ENCODE data around the gene TNFRSF4.
A peak's percentile ranks its signal among the peaks of the same experiment; 100 is the strongest.

Gene TNFRSF4

DNA sequence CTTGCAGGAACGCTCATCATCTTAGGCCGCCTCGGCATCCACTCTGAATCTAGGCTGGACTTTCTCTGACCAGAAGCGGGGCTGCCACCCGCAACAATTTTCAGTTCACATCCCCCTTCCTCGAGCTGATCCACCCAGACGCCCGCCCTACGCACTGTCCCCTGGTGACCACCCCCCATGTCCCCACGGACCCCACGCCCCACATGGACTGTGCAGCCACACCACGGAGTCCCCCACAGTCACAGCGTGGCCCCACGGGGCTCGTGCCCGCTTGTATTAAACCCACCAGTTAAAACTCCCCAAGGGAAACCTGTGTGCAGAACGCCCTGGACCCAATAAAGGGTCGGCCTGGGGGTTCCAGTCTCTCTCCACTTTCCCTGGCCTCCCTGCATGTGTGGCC, 45.6 kb upstream of the TNFRSF4 start:
- no peak overlapping the region for H4K5ac ChIP-seq (ENCODE audit: low read length)
- no peaks in the 10 kb centered on the region for H3K79me2 ChIP-seq (ENCODE audit: control insufficient read depth, insufficient read depth, low read length)
- H2BK15ac ChIP-seq (replicated peaks; ENCODE audit: low read depth) = no peak overlapping the region
- no CpG with 5 or more reads among the region's 18 CpGs for WGBS (ENCODE audit: extremely low coverage, insufficient coverage, low lambda C conversion rate)
- no peak for DNase-seq
- H3K56ac ChIP-seq (ENCODE audit: low read length) = no peak overlapping the region
- H2AK5ac ChIP-seq (ENCODE audit: low read length) = no peak overlapping the region
- peaks cover 20% of the 10 kb centered on the region for H3K36me3 ChIP-seq (ENCODE audit: control insufficient read depth, insufficient read depth, low read length)
- H3K4me1 ChIP-seq (ENCODE audit: control insufficient read depth, low read depth, low read length) = no peaks in the 10 kb centered on the region
- no peak overlapping the region for H3K9ac ChIP-seq (ENCODE audit: low read length)
- H2BK5ac ChIP-seq (ENCODE audit: low read length) = no peak overlapping the region
- no peak overlapping the region for H3K4ac ChIP-seq (ENCODE audit: low read depth, low read length)
- H3K23ac ChIP-seq (ENCODE audit: low read length) = no peak overlapping the region
- H3K4me3 ChIP-seq (ENCODE audit: low read length) = no peak overlapping the region
- H3K4me2 ChIP-seq (ENCODE audit: low read length) = no peak overlapping the region
- peaks cover 10% of the 10 kb centered on the region for H3K79me1 ChIP-seq (ENCODE audit: low read length)
- H2BK120ac ChIP-seq (ENCODE audit: low read depth, low read length) = no peak overlapping the region
- H3K18ac ChIP-seq (ENCODE audit: low read length) = no peak overlapping the region
- no peaks in the 10 kb centered on the region for H3K27me3 ChIP-seq (ENCODE audit: insufficient read depth, low read length, poor library complexity)
- no peak overlapping the region for H3K27ac ChIP-seq (ENCODE audit: low read depth, low read length)
- no peak overlapping the region for H4K8ac ChIP-seq (ENCODE audit: low read depth, low read length)

DNA sequence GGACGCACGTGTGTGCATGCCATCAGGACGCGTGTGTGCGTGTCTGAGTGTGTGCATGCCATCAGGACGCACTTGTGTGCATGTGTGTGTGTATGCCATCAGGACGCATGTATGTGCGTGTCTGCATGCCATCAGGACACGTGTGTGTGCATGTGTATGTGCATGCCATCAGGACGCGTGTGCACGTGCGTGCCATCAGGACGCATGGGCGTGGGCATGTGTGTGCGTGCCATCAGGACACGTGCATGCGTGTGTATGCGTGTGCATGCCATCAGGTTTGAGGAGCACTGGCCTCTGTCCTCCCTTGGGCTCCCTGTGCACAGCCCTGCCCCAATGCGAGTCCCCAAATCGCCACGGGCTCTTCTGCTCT, 45.2 kb upstream of the TNFRSF4 start:
- no peak overlapping the region for H3K4me3 ChIP-seq (ENCODE audit: low read length)
- H2BK15ac ChIP-seq (replicated peaks; ENCODE audit: low read depth) = no peak overlapping the region
- H3K27me3 ChIP-seq (ENCODE audit: insufficient read depth, low read length, poor library complexity) = no peaks in the 10 kb centered on the region
- no peaks in the 10 kb centered on the region for H3K4me1 ChIP-seq (ENCODE audit: control insufficient read depth, low read depth, low read length)
- no peak overlapping the region for H4K5ac ChIP-seq (ENCODE audit: low read length)
- H2BK120ac ChIP-seq (ENCODE audit: low read depth, low read length) = no peak overlapping the region
- no peak overlapping the region for H4K8ac ChIP-seq (ENCODE audit: low read depth, low read length)
- no peak overlapping the region for H3K4me2 ChIP-seq (ENCODE audit: low read length)
- no peak overlapping the region for H3K27ac ChIP-seq (ENCODE audit: low read depth, low read length)
- WGBS (ENCODE audit: extremely low coverage, insufficient coverage, low lambda C conversion rate) = no CpG with 5 or more reads among the region's 22 CpGs
- H3K18ac ChIP-seq (ENCODE audit: low read length) = no peak overlapping the region
- H2BK5ac ChIP-seq (ENCODE audit: low read length) = no peak overlapping the region
- no peak overlapping the region for H3K23ac ChIP-seq (ENCODE audit: low read length)
- no peak overlapping the region for H3K4ac ChIP-seq (ENCODE audit: low read depth, low read length)
- no peak overlapping the region for H2AK5ac ChIP-seq (ENCODE audit: low read length)
- peaks cover 10% of the 10 kb centered on the region for H3K79me1 ChIP-seq (ENCODE audit: low read length)
- H3K9ac ChIP-seq (ENCODE audit: low read length) = no peak overlapping the region
- no peak for DNase-seq
- no peaks in the 10 kb centered on the region for H3K79me2 ChIP-seq (ENCODE audit: control insufficient read depth, insufficient read depth, low read length)
- H3K56ac ChIP-seq (ENCODE audit: low read length) = no peak overlapping the region
- peaks cover 20% of the 10 kb centered on the region for H3K36me3 ChIP-seq (ENCODE audit: control insufficient read depth, insufficient read depth, low read length)

DNA sequence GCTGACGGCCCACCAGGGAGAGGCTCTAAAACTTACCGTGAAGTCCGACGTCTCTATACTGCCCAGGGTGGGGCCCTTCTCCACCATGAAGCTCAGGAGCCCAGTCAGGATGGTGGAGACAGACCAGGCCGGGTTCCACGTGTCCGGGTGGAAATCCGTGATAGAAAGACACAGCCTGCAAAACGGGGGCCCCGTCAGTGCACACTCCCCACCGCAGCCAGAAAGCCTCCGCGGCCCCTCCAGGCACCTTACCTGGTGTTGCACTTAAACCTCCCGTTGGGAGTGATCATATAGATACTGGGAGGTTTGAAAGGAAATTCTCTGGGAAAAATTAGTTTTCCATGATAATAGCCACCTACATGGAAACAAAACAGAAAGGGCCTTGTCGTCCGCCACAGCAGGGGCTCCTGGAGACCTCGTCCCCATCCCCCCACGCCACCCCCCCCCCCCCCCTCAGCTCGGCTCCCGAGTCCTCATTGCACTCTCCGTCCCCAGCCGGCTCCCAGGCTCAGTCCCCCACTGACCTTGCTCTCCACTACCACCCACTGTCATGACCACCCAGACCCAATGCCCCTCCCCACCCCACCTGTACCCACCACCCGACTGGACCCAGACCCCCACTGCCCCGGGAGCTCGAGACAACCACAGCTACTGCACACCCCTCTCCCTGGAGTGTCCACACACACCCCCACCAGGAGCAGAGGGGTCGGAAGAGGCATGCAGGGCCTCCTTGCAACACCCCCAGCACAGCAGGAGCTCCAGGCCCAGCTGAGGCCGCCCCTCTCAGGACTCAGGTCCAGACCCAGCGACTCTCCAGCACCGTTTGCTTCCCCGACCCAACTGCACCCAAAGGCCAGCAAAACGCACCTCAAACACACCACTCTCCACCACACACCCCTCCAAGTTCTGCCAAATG, 43.3 kb upstream of the TNFRSF4 start:
- no peak overlapping the region for H4K5ac ChIP-seq (ENCODE audit: low read length)
- H2BK15ac ChIP-seq (replicated peaks; ENCODE audit: low read depth) = no peak overlapping the region
- no peak for DNase-seq
- H3K79me2 ChIP-seq (ENCODE audit: control insufficient read depth, insufficient read depth, low read length) = no peaks in the 10 kb centered on the region
- H3K9ac ChIP-seq (ENCODE audit: low read length) = no peak overlapping the region
- H3K18ac ChIP-seq (ENCODE audit: low read length) = no peak overlapping the region
- no peak overlapping the region for H2AK5ac ChIP-seq (ENCODE audit: low read length)
- H3K4me1 ChIP-seq (ENCODE audit: control insufficient read depth, low read depth, low read length) = no peaks in the 10 kb centered on the region
- no peak overlapping the region for H3K4ac ChIP-seq (ENCODE audit: low read depth, low read length)
- peak overlapping the region; percentile 15 for H3K56ac ChIP-seq (ENCODE audit: low read length)
- no peaks in the 10 kb centered on the region for H3K27me3 ChIP-seq (ENCODE audit: insufficient read depth, low read length, poor library complexity)
- no CpG with 5 or more reads among the region's 31 CpGs for WGBS (ENCODE audit: extremely low coverage, insufficient coverage, low lambda C conversion rate)
- H3K4me3 ChIP-seq (ENCODE audit: low read length) = no peak overlapping the region
- no peak overlapping the region for H2BK5ac ChIP-seq (ENCODE audit: low read length)
- H3K4me2 ChIP-seq (ENCODE audit: low read length) = no peak overlapping the region
- H3K23ac ChIP-seq (ENCODE audit: low read length) = no peak overlapping the region
- no peak overlapping the region for H2BK120ac ChIP-seq (ENCODE audit: low read depth, low read length)
- H4K8ac ChIP-seq (ENCODE audit: low read depth, low read length) = no peak overlapping the region
- no peak overlapping the region for H3K27ac ChIP-seq (ENCODE audit: low read depth, low read length)
- H3K36me3 ChIP-seq (ENCODE audit: control insufficient read depth, insufficient read depth, low read length) = peaks cover 16% of the 10 kb centered on the region
- peaks cover 8% of the 10 kb centered on the region for H3K79me1 ChIP-seq (ENCODE audit: low read length)

DNA sequence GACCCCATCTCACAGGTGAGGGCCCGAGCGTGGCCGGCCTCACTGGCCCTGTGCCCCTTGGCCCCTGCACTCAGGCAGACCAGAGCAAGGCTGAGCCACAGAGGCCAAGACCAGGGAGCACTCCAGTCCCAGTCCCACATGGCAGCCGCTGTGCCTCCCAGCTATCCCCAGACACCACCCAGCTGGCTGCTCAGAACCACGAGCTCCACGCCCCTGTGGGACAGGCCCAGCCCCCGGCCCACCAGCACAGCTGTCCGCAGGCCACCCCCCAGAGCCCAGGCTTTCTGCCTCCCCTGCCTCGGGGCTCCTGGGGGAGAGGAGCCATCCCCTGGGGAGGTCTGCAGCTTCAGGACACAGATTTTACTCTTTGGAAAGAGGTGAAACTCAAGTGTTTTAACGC, 41.7 kb upstream of the TNFRSF4 start:
- Histone ChIP-seq H3K56ac (ENCODE audit: low read length) (no peak overlapping the region), H2BK120ac (ENCODE audit: low read depth, low read length) (no peak overlapping the region), H3K23ac (ENCODE audit: low read length) (no peak overlapping the region), H3K4me3 (ENCODE audit: low read length) (no peak overlapping the region), H4K5ac (ENCODE audit: low read length) (no peak overlapping the region), H3K18ac (ENCODE audit: low read length) (no peak overlapping the region), H3K36me3 (ENCODE audit: control insufficient read depth, insufficient read depth, low read length) (peaks cover 13% of the 10 kb centered on the region), H2AK5ac (ENCODE audit: low read length) (no peak overlapping the region), H2BK5ac (ENCODE audit: low read length) (no peak overlapping the region), H3K27ac (ENCODE audit: low read depth, low read length) (no peak overlapping the region), H3K4ac (ENCODE audit: low read depth, low read length) (no peak overlapping the region), H3K4me1 (ENCODE audit: control insufficient read depth, low read depth, low read length) (no peaks in the 10 kb centered on the region), H3K9ac (ENCODE audit: low read length) (no peak overlapping the region), H3K4me2 (ENCODE audit: low read length) (no peak overlapping the region), H3K79me2 (ENCODE audit: control insufficient read depth, insufficient read depth, low read length) (no peaks in the 10 kb centered on the region), H2BK15ac (replicated peaks; ENCODE audit: low read depth) (no peak overlapping the region), H4K8ac (ENCODE audit: low read depth, low read length) (no peak overlapping the region), H3K27me3 (ENCODE audit: insufficient read depth, low read length, poor library complexity) (no peaks in the 10 kb centered on the region), H3K79me1 (ENCODE audit: low read length) (peaks cover 8% of the 10 kb centered on the region)
- no CpG with 5 or more reads among the region's 10 CpGs for WGBS (ENCODE audit: extremely low coverage, insufficient coverage, low lambda C conversion rate)
- DNase-seq = no peak

DNA sequence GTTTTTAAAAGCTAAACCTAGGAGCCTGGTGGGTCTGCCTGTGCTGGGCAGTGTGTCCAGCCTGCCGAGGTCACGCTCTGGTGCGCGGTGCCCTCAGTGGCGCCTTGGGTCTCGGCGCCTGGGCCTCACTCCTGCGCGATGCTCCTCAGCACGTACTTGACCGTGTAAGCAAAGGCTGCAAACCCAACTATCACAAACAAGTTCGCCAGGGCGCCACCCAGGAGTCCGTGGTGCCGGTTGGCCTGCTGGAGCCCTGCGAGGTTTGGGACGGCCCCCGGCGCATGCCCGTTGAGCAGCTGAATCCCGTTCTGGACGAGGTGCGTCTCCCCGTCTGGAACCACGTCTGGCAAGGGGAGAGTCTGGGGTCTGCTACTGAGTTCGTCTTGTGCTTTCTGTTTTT, 41.1 kb upstream of the TNFRSF4 start:
- Histone ChIP-seq H3K4me2 (ENCODE audit: low read length) (no peak overlapping the region), H3K27me3 (ENCODE audit: insufficient read depth, low read length, poor library complexity) (no peaks in the 10 kb centered on the region), H2BK15ac (replicated peaks; ENCODE audit: low read depth) (no peak overlapping the region), H4K5ac (ENCODE audit: low read length) (no peak overlapping the region), H3K27ac (ENCODE audit: low read depth, low read length) (no peak overlapping the region), H3K9ac (ENCODE audit: low read length) (no peak overlapping the region), H2BK120ac (ENCODE audit: low read depth, low read length) (no peak overlapping the region), H2AK5ac (ENCODE audit: low read length) (no peak overlapping the region), H2BK5ac (ENCODE audit: low read length) (no peak overlapping the region), H3K56ac (ENCODE audit: low read length) (no peak overlapping the region), H3K4ac (ENCODE audit: low read depth, low read length) (no peak overlapping the region), H3K4me1 (ENCODE audit: control insufficient read depth, low read depth, low read length) (no peaks in the 10 kb centered on the region), H3K79me2 (ENCODE audit: control insufficient read depth, insufficient read depth, low read length) (no peaks in the 10 kb centered on the region), H4K8ac (ENCODE audit: low read depth, low read length) (no peak overlapping the region), H3K23ac (ENCODE audit: low read length) (no peak overlapping the region), H3K79me1 (ENCODE audit: low read length) (peaks cover 8% of the 10 kb centered on the region), H3K18ac (ENCODE audit: low read length) (no peak overlapping the region), H3K4me3 (ENCODE audit: low read length) (no peak overlapping the region), H3K36me3 (ENCODE audit: control insufficient read depth, insufficient read depth, low read length) (peaks cover 13% of the 10 kb centered on the region)
- DNase-seq = no peak
- WGBS (ENCODE audit: extremely low coverage, insufficient coverage, low lambda C conversion rate) = no CpG with 5 or more reads among the region's 26 CpGs

DNA sequence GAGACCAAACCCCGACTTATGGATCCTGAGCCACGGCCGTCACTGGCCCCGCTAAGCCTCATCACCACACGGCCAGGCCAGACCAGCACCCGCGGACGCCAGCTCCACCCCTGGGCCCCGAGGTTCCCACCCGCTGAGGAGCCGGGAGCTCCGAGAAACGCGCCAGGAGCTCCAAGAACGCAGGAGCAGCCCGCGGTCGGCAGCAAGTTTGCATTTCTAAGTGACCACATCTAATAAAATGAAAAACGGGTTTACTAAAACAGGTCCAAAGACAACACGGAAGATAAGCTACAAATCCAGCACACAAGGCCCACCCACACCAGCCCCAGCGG, 40.7 kb upstream of the TNFRSF4 start:
- H3K27ac ChIP-seq (ENCODE audit: low read depth, low read length) = no peak overlapping the region
- H2BK120ac ChIP-seq (ENCODE audit: low read depth, low read length) = no peak overlapping the region
- no peak overlapping the region for H3K56ac ChIP-seq (ENCODE audit: low read length)
- H2BK5ac ChIP-seq (ENCODE audit: low read length) = no peak overlapping the region
- H3K4me1 ChIP-seq (ENCODE audit: control insufficient read depth, low read depth, low read length) = no peaks in the 10 kb centered on the region
- no peak overlapping the region for H3K9ac ChIP-seq (ENCODE audit: low read length)
- no peaks in the 10 kb centered on the region for H3K27me3 ChIP-seq (ENCODE audit: insufficient read depth, low read length, poor library complexity)
- no peak overlapping the region for H4K5ac ChIP-seq (ENCODE audit: low read length)
- H2AK5ac ChIP-seq (ENCODE audit: low read length) = no peak overlapping the region
- H3K79me1 ChIP-seq (ENCODE audit: low read length) = peaks cover 8% of the 10 kb centered on the region
- no peak overlapping the region for H3K18ac ChIP-seq (ENCODE audit: low read length)
- DNase-seq = no peak
- H3K36me3 ChIP-seq (ENCODE audit: control insufficient read depth, insufficient read depth, low read length) = peaks cover 10% of the 10 kb centered on the region
- no peak overlapping the region for H3K4me2 ChIP-seq (ENCODE audit: low read length)
- H2BK15ac ChIP-seq (replicated peaks; ENCODE audit: low read depth) = no peak overlapping the region
- H3K23ac ChIP-seq (ENCODE audit: low read length) = no peak overlapping the region
- H3K4ac ChIP-seq (ENCODE audit: low read depth, low read length) = no peak overlapping the region
- H3K4me3 ChIP-seq (ENCODE audit: low read length) = no peak overlapping the region
- no CpG with 5 or more reads among the region's 21 CpGs for WGBS (ENCODE audit: extremely low coverage, insufficient coverage, low lambda C conversion rate)
- no peak overlapping the region for H4K8ac ChIP-seq (ENCODE audit: low read depth, low read length)
- H3K79me2 ChIP-seq (ENCODE audit: control insufficient read depth, insufficient read depth, low read length) = no peaks in the 10 kb centered on the region
